ENCODE data around the gene DNMT3L.
A peak's percentile ranks its signal among the peaks of the same experiment; 100 is the strongest.

The DNMT3L gene

GRCh38 chr21:44271558-44272283, 10.0 kb upstream of the DNMT3L start:
- Histone ChIP-seq H3K4me1 (ENCODE audit: control insufficient read depth, low read length) (no peaks in the 10 kb centered on the region), H3K79me2 (ENCODE audit: control insufficient read depth, low read length) (no peaks in the 10 kb centered on the region), H3K9me2 (replicated peaks; ENCODE audit: control insufficient read depth, low read length) (no peaks in the 10 kb centered on the region), H4K20me1 (ENCODE audit: control insufficient read depth, insufficient read depth, low read depth, low read length) (no peaks in the 10 kb centered on the region), H3K9me3 (ENCODE audit: control insufficient read depth, insufficient read depth, low read length) (no peaks in the 10 kb centered on the region), H3K4me3 (ENCODE audit: low read length) (no peak overlapping the region), H3K4me2 (ENCODE audit: low read length) (no peak overlapping the region), H3K27ac (ENCODE audit: low read depth, low read length) (no peak overlapping the region), H3F3A (ENCODE audit: control insufficient read depth, insufficient read depth) (no peaks in the 10 kb centered on the region), H3K36me3 (ENCODE audit: control insufficient read depth, low read length) (no peaks in the 10 kb centered on the region), H3K27me3 (ENCODE audit: control insufficient read depth, low read length) (peaks cover 12% of the 10 kb centered on the region)
- no peak for TF ChIP-seq CTCF (IDR thresholded peaks at IDR 0.05; ENCODE audit: low read depth, low read length, poor library complexity, severe bottlenecking)
- no peak for TF ChIP-seq EZH2phosphoT487 (IDR thresholded peaks at IDR 0.05; ENCODE audit: borderline replicate concordance, low read length)

- H3K36me3 ChIP-seq (ENCODE audit: control insufficient read depth, low read length) = no peaks in the 10 kb centered on the region
- no peak for TF ChIP-seq EZH2phosphoT487 (IDR thresholded peaks at IDR 0.05; ENCODE audit: borderline replicate concordance, low read length)
- TF ChIP-seq CTCF (IDR thresholded peaks at IDR 0.05; ENCODE audit: low read depth, low read length, poor library complexity, severe bottlenecking) = no peak
Observed at GRCh38 chr21:44269090-44269489, 7.4 kb upstream of the DNMT3L start.

GRCh38 chr21:44267655-44268142, 6.0 kb upstream of the DNMT3L start:
- Histone ChIP-seq H3K9me3 (ENCODE audit: control insufficient read depth, insufficient read depth, low read length) (no peaks in the 10 kb centered on the region), H3K79me2 (ENCODE audit: control insufficient read depth, low read length) (no peaks in the 10 kb centered on the region), H3K9me2 (replicated peaks; ENCODE audit: control insufficient read depth, low read length) (no peaks in the 10 kb centered on the region), H3K27me3 (ENCODE audit: control insufficient read depth, low read length) (no peaks in the 10 kb centered on the region), H4K20me1 (ENCODE audit: control insufficient read depth, insufficient read depth, low read depth, low read length) (no peaks in the 10 kb centered on the region), H3K4me3 (ENCODE audit: low read length) (no peak overlapping the region), H3K4me2 (ENCODE audit: low read length) (no peak overlapping the region), H3F3A (ENCODE audit: control insufficient read depth, insufficient read depth) (no peaks in the 10 kb centered on the region), H3K4me1 (ENCODE audit: control insufficient read depth, low read length) (no peaks in the 10 kb centered on the region), H3K27ac (ENCODE audit: low read depth, low read length) (no peak overlapping the region), H3K36me3 (ENCODE audit: control insufficient read depth, low read length) (no peaks in the 10 kb centered on the region)
- TF ChIP-seq CTCF (IDR thresholded peaks at IDR 0.05; ENCODE audit: low read depth, low read length, poor library complexity, severe bottlenecking) (peak; percentile 52), EZH2phosphoT487 (IDR thresholded peaks at IDR 0.05; ENCODE audit: borderline replicate concordance, low read length) (no peak)

More at GRCh38 chr21:44269090-44269489, 7.4 kb upstream of the DNMT3L start:
- H3K4me1 ChIP-seq (ENCODE audit: control insufficient read depth, low read length) = no peaks in the 10 kb centered on the region
- H3K27me3 ChIP-seq (ENCODE audit: control insufficient read depth, low read length) = 0 out of 2 replicates have a peak, but pooled peaks cover 3% of the 10 kb centered on the region
- no peaks in the 10 kb centered on the region for H3K79me2 ChIP-seq (ENCODE audit: control insufficient read depth, low read length)
- H4K20me1 ChIP-seq (ENCODE audit: control insufficient read depth, insufficient read depth, low read depth, low read length) = no peaks in the 10 kb centered on the region
- no peak overlapping the region for H3K4me2 ChIP-seq (ENCODE audit: low read length)
- H3K9me3 ChIP-seq (ENCODE audit: control insufficient read depth, insufficient read depth, low read length) = no peaks in the 10 kb centered on the region
- no peaks in the 10 kb centered on the region for H3K9me2 ChIP-seq (replicated peaks; ENCODE audit: control insufficient read depth, low read length)
- H3K27ac ChIP-seq (ENCODE audit: low read depth, low read length) = no peak overlapping the region
- no peak overlapping the region for H3K4me3 ChIP-seq (ENCODE audit: low read length)
- no peaks in the 10 kb centered on the region for H3F3A ChIP-seq (ENCODE audit: control insufficient read depth, insufficient read depth)
